H1 (cell line): ENCODE results near the gene ADAMTS15.

Experiments used
- CEBPB ChIP-seq: IDR thresholded peaks from 2 replicates; pipeline ENCODE4 v1.6.1; 2012; ENCODE audit warnings: low read depth, low read length
- EP300 ChIP-seq, 2 experiments: IDR thresholded peaks; 1 replicate in 1 of 2; 2 replicates in 1 of 2; pipeline ENCODE4 v1.6.1; 2011 to 2012; ENCODE audit warnings: low read depth in 2 of 2, low read length in 2 of 2, mild to moderate bottlenecking in 2 of 2, borderline replicate concordance in 1 of 2, inconsistent platforms in 1 of 2, moderate library complexity in 1 of 2
- EZH2 ChIP-seq: fragments of 200-600 bp; sonication (generic); IDR thresholded peaks from 2 replicates; pipeline ENCODE4 v1.7.1; 2012; ENCODE audit warnings: low read depth, mild to moderate bottlenecking, moderate library complexity, low read length, inconsistent platforms; ENCODE audit not compliant: severe bottlenecking
- POLR2AphosphoS5 ChIP-seq: IDR thresholded peaks from 2 replicates; pipeline ENCODE4 v1.6.1; 2011; ENCODE audit warnings: low read depth, low read length
- TAF1 ChIP-seq: IDR thresholded peaks from 2 replicates; pipeline ENCODE4 v1.6.1; 2011; ENCODE audit warnings: mild to moderate bottlenecking, low read depth, low read length
- TEAD4 ChIP-seq: IDR thresholded peaks from 2 replicates; pipeline ENCODE4 v1.6.1; 2012; ENCODE audit warnings: low read depth, low read length, inconsistent platforms, mixed read lengths
- TF ChIP-seq, protein P1 (sequence below): IDR thresholded peaks from 2 replicates; pipeline ENCODE4 v1.6.1; 2011; ENCODE audit warnings: low read length, improper control_type of control experiment
- TF ChIP-seq, protein P2 (sequence below), 3 experiments: IDR thresholded peaks; 1 replicate in 2 of 3; 2 replicates in 1 of 3; pipeline versions ENCODE4 v1.5.1 to v1.6.1; 2011; ENCODE audit warnings: low read length in 3 of 3, mild to moderate bottlenecking in 3 of 3, inconsistent platforms in 2 of 3, low read depth in 1 of 3, moderate library complexity in 1 of 3; ENCODE audit not compliant: insufficient read depth in 1 of 3; ENCODE audit errors: control extremely low read depth in 1 of 3

DNA sequence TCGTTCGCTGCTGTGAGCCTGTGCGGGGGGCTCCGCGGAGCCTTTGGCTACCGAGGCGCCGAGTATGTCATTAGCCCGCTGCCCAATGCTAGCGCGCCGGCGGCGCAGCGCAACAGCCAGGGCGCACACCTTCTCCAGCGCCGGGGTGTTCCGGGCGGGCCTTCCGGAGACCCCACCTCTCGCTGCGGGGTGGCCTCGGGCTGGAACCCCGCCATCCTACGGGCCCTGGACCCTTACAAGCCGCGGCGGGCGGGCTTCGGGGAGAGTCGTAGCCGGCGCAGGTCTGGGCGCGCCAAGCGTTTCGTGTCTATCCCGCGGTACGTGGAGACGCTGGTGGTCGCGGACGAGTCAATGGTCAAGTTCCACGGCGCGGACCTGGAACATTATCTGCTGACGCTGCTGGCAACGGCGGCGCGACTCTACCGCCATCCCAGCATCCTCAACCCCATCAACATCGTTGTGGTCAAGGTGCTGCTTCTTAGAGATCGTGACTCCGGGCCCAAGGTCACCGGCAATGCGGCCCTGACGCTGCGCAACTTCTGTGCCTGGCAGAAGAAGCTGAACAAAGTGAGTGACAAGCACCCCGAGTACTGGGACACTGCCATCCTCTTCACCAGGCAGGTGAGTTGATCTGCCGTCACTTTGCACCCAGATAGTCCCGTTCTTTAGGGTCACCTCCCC is 1.0 kb downstream of the ADAMTS15 start:
- TF ChIP-seq EP300 (IDR thresholded peaks at IDR 0.05; ENCODE audit: borderline replicate concordance in 1 of 2, low read depth in 2 of 2, low read length in 2 of 2) (no peak), POLR2AphosphoS5 (no peak), EZH2 (peak; percentile 75), TEAD4 (no peak), CEBPB (no peak), TAF1 (no peak)
- TF ChIP-seq, protein P1, sequence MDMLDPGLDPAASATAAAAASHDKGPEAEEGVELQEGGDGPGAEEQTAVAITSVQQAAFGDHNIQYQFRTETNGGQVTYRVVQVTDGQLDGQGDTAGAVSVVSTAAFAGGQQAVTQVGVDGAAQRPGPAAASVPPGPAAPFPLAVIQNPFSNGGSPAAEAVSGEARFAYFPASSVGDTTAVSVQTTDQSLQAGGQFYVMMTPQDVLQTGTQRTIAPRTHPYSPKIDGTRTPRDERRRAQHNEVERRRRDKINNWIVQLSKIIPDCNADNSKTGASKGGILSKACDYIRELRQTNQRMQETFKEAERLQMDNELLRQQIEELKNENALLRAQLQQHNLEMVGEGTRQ: no peak
- TF ChIP-seq, protein P2, sequence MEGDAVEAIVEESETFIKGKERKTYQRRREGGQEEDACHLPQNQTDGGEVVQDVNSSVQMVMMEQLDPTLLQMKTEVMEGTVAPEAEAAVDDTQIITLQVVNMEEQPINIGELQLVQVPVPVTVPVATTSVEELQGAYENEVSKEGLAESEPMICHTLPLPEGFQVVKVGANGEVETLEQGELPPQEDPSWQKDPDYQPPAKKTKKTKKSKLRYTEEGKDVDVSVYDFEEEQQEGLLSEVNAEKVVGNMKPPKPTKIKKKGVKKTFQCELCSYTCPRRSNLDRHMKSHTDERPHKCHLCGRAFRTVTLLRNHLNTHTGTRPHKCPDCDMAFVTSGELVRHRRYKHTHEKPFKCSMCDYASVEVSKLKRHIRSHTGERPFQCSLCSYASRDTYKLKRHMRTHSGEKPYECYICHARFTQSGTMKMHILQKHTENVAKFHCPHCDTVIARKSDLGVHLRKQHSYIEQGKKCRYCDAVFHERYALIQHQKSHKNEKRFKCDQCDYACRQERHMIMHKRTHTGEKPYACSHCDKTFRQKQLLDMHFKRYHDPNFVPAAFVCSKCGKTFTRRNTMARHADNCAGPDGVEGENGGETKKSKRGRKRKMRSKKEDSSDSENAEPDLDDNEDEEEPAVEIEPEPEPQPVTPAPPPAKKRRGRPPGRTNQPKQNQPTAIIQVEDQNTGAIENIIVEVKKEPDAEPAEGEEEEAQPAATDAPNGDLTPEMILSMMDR (IDR thresholded peaks at IDR 0.05; ENCODE audit: control extremely low read depth in 1 of 3, insufficient read depth in 1 of 3, low read depth in 1 of 3, low read length in 3 of 3): no peak
